Liver (tissue), 3 donors: ENCODE measurements around the gene TRA2B.

Experiments
- ATF3 ChIP-seq: IDR thresholded peaks from 2 replicates; pipeline ENCODE4 v1.6.1; 2016; ENCODE audit warnings: antibody characterized with exemption
- CTCF ChIP-seq: fragments of 150-350 bp; IDR thresholded peaks from 2 replicates; pipeline ENCODE4 v1.5.1; 2017; ENCODE audit warnings: improper control_type of control experiment, low read depth, low read length; ENCODE audit not compliant: missing input control
- EGR1 ChIP-seq, 2 donors: IDR thresholded peaks; 2 replicates each; pipeline ENCODE4 v1.6.1; 2016 to 2018; ENCODE audit warnings: antibody characterized with exemption in 2 of 2, low read depth in 2 of 2
- FOXA1 ChIP-seq: IDR thresholded peaks from 2 replicates; pipeline ENCODE4 v1.6.1; 2016; ENCODE audit warnings: antibody characterized with exemption
- FOXA2 ChIP-seq: IDR thresholded peaks from 2 replicates; pipeline ENCODE4 v1.6.1; 2016; ENCODE audit warnings: antibody characterized with exemption
- GABPA ChIP-seq, 2 donors: IDR thresholded peaks in 1 of 2; conservative IDR thresholded peaks in 1 of 2; 2 replicates each; pipeline ENCODE4 v1.6.1; 2016; ENCODE audit warnings: antibody characterized with exemption in 2 of 2, mild to moderate bottlenecking in 1 of 2, moderate library complexity in 1 of 2
- JUND ChIP-seq, 2 donors: IDR thresholded peaks; 2 replicates each; pipeline ENCODE4 v1.6.1; 2016; ENCODE audit warnings: antibody characterized with exemption in 2 of 2
- MAX ChIP-seq: IDR thresholded peaks from 2 replicates; pipeline ENCODE4 v1.6.1; 2016; ENCODE audit warnings: antibody characterized with exemption
- RAD21 ChIP-seq, 2 donors: IDR thresholded peaks; 2 replicates each; pipeline ENCODE4 v1.6.1; 2016; ENCODE audit warnings: antibody characterized with exemption in 2 of 2, mild to moderate bottlenecking in 2 of 2
- REST ChIP-seq: IDR thresholded peaks from 2 replicates; pipeline ENCODE4 v1.6.1; 2016; ENCODE audit warnings: antibody characterized with exemption, mild to moderate bottlenecking
- SP1 ChIP-seq: IDR thresholded peaks from 2 replicates; pipeline ENCODE4 v1.6.1; 2018; ENCODE audit warnings: antibody characterized with exemption, mild to moderate bottlenecking
- TAF1 ChIP-seq: conservative IDR thresholded peaks from 2 replicates; pipeline ENCODE4 v1.6.1; 2016; ENCODE audit warnings: antibody characterized with exemption, mild to moderate bottlenecking
- YY1 ChIP-seq: IDR thresholded peaks from 2 replicates; pipeline ENCODE4 v1.6.1; 2016; ENCODE audit warnings: antibody characterized with exemption, mild to moderate bottlenecking
- donor health status: healthy.
- donor health status: healthy.

GRCh38 chr3:185914911-185915629 lies 22.7 kb downstream of the TRA2B start:
- TF ChIP-seq CTCF: no peak
- no peak for TF ChIP-seq MAX
- TF ChIP-seq EGR1 (IDR thresholded peaks at IDR 0.05; ENCODE audit: low read depth in 2 of 2): no peak
- TF ChIP-seq TAF1: no peak
- TF ChIP-seq REST: no peak
- no peak for TF ChIP-seq FOXA1
- TF ChIP-seq ATF3: no peak
- TF ChIP-seq YY1: no peak
- TF ChIP-seq FOXA2: no peak
- TF ChIP-seq RAD21 (IDR thresholded peaks at IDR 0.05): no peak
- TF ChIP-seq JUND (IDR thresholded peaks at IDR 0.05): no peak
- no peak for TF ChIP-seq SP1
- no peak for TF ChIP-seq GABPA (IDR thresholded peaks at IDR 0.05 in 1 of 2, conservative IDR thresholded peaks at IDR 0.05 in 1 of 2)
